Measurements from ENCODE around the gene CEP290. TPM values are rescaled to one million over a fixed set of nuclear protein-coding genes. Genes with fewer than 3 reads are reported as not detected.

Gene CEP290
- polyA plus RNA-seq, 1 experiment, result 1.8 TPM

GRCh38 chr12:88108021-88108420 is 33.9 kb downstream of the CEP290 start:
- DNase-seq (ENCODE audit: low read depth), result no peak
- POLR2A ChIA-PET, result interaction anchor here (0.6 kb wide), 1 partner anchor 711 kb away, joined by 3 read pairs; no protein-coding TSS in a partner anchor
- CTCF ChIA-PET, result no interaction called here
- no peaks in the 10 kb centered on the region for H3K36me3 ChIP-seq (ENCODE audit: control insufficient read depth, insufficient read depth, low read length)
- no peak for TF ChIP-seq CTCF (IDR thresholded peaks at IDR 0.05; ENCODE audit: insufficient read depth, low read depth, low read length)
- H3K27me3 ChIP-seq (ENCODE audit: control insufficient read depth, insufficient read depth, low read length), result no peaks in the 10 kb centered on the region
- H3K4me3 ChIP-seq (ENCODE audit: low read depth, low read length), result no peak overlapping the region

- H3K27me3 ChIP-seq (ENCODE audit: control insufficient read depth, insufficient read depth, low read length), result no peaks in the 10 kb centered on the region
Observed at GRCh38 chr12:88093573-88093972, 48.3 kb downstream of the CEP290 start.

GRCh38 chr12:88092771-88093170 is 49.1 kb downstream of the CEP290 start:
- Histone ChIP-seq H3K4me3 (ENCODE audit: low read depth, low read length) (no peak overlapping the region), H3K36me3 (ENCODE audit: control insufficient read depth, insufficient read depth, low read length) (0 out of 2 replicates have a peak, but pooled peaks cover 2% of the 10 kb centered on the region), H3K27me3 (ENCODE audit: control insufficient read depth, insufficient read depth, low read length) (no peaks in the 10 kb centered on the region)
- POLR2A ChIA-PET, result no interaction called here
- CTCF ChIA-PET, result no interaction called here
- no peak for TF ChIP-seq CTCF (IDR thresholded peaks at IDR 0.05; ENCODE audit: insufficient read depth, low read depth, low read length)
- DNase-seq (ENCODE audit: low read depth), result no peak

More at GRCh38 chr12:88093573-88093972, 48.3 kb downstream of the CEP290 start:
- H3K4me3 ChIP-seq (ENCODE audit: low read depth, low read length), result no peak overlapping the region
- 0 out of 2 replicates have a peak, but pooled peaks cover 2% of the 10 kb centered on the region for H3K36me3 ChIP-seq (ENCODE audit: control insufficient read depth, insufficient read depth, low read length)
- ChIA-PET POLR2A (no interaction called here), CTCF (no interaction called here)
- no peak for TF ChIP-seq CTCF (IDR thresholded peaks at IDR 0.05; ENCODE audit: insufficient read depth, low read depth, low read length)
- DNase-seq (ENCODE audit: low read depth), result no peak

- no peak for DNase-seq (ENCODE audit: low read depth)
- ChIA-PET POLR2A (no interaction called here), CTCF (no interaction called here)
- Histone ChIP-seq H3K27me3 (ENCODE audit: control insufficient read depth, insufficient read depth, low read length) (no peaks in the 10 kb centered on the region), H3K36me3 (ENCODE audit: control insufficient read depth, insufficient read depth, low read length) (no peaks in the 10 kb centered on the region; the same call in 1 of the 2 replicates), H3K4me3 (ENCODE audit: low read depth, low read length) (no peak overlapping the region)
- TF ChIP-seq CTCF (IDR thresholded peaks at IDR 0.05; ENCODE audit: insufficient read depth, low read depth, low read length), result no peak
Observed at GRCh38 chr12:88084210-88084609, 57.7 kb downstream of the CEP290 start.

GRCh38 chr12:88083634-88084033 is 58.3 kb downstream of the CEP290 start:
- Histone ChIP-seq H3K27me3 (ENCODE audit: control insufficient read depth, insufficient read depth, low read length) (no peaks in the 10 kb centered on the region), H3K36me3 (ENCODE audit: control insufficient read depth, insufficient read depth, low read length) (no peaks in the 10 kb centered on the region; the same call in 1 of the 2 replicates), H3K4me3 (ENCODE audit: low read depth, low read length) (no peak overlapping the region)
- ChIA-PET CTCF (no interaction called here), POLR2A (no interaction called here)
- no peak for TF ChIP-seq CTCF (IDR thresholded peaks at IDR 0.05; ENCODE audit: insufficient read depth, low read depth, low read length)
- no peak for DNase-seq (ENCODE audit: low read depth)

Data from BJ (cell line).